ENCODE data around the gene PRKD3. TPM values are rescaled to one million over a fixed set of nuclear protein-coding genes. Genes with fewer than 3 reads are reported as not detected.

Gene PRKD3
- total and polyA plus RNA-seq, 5 donors, result 5.6 to 24.6 (median 19.4) TPM

DNA sequence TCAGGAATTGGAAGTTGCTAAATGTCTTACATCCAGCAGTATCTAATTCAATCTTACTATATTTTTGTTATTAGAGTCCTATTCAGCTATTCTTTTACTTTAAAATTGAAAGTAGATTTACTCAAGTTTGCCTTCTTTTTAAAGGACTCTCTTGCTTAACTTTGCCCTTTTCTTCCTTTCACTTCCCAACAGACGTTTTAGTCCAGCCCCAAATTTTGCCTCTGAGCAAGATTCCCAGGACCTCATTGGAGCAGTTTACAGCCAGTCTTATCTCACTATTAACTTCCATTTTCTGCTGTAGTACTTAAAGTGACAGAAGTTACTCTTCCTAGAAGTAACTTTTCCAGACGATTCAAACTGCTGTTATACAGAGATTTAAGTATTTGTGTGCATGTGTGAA, 1.7 kb upstream of the PRKD3 start:
- H3K27ac ChIP-seq (ENCODE audit: low read length), result no peak overlapping the region
- DNase-seq (peak in 1 of 3 donors; percentile 38), ATAC-seq (peak; percentile 69)
- intact Hi-C loops (cut with DNase I), result no loop called here
- H3K9me3 ChIP-seq (ENCODE audit: control insufficient read depth, low read length), result no peaks in the 10 kb centered on the region
- no peaks in the 10 kb centered on the region for H3K4me1 ChIP-seq (ENCODE audit: control insufficient read depth, insufficient read depth, low read length)
- peak overlapping the region; percentile 8 for H3K4me3 ChIP-seq (ENCODE audit: low read length)
- WGBS, result 3% methylated on average over 2 of the region's 2 CpGs
- no peaks in the 10 kb centered on the region for H3K27me3 ChIP-seq (ENCODE audit: control insufficient read depth, insufficient read depth)

DNA sequence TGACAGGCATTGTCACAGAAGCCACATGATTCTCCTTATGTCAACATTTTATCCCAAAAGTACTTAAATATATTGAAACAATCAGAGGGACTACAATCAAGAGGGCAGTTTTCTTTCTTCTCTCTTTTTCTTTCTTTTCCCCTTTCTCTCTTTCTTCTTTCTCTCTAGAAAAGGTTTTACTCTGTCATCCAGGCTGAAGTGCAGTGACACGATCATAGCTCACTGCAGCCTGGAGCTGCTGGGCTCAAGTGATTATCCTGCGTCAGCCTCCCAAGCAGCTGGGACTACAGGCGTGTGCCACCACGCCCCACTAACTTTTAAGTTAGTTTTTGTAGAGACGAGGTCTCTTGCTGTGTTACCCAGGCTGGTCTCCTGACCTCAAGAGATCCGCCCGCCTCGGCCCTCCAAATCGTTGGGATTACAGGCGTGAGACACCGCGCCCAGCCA, 1.0 kb upstream of the PRKD3 start:
- Histone ChIP-seq H3K4me1 (ENCODE audit: control insufficient read depth, insufficient read depth, low read length) (no peaks in the 10 kb centered on the region), H3K9me3 (ENCODE audit: control insufficient read depth, low read length) (no peaks in the 10 kb centered on the region), H3K4me3 (ENCODE audit: low read length) (peak overlapping the region; percentile 99), H3K27ac (ENCODE audit: low read length) (no peak overlapping the region), H3K27me3 (ENCODE audit: control insufficient read depth, insufficient read depth) (no peaks in the 10 kb centered on the region)
- peak; percentile 23 to 57 (median 53) for DNase-seq
- WGBS, result 89% methylated on average over 12 of the region's 12 CpGs
- intact Hi-C loops (cut with DNase I), result no loop called here
- ATAC-seq, result no peak

DNA sequence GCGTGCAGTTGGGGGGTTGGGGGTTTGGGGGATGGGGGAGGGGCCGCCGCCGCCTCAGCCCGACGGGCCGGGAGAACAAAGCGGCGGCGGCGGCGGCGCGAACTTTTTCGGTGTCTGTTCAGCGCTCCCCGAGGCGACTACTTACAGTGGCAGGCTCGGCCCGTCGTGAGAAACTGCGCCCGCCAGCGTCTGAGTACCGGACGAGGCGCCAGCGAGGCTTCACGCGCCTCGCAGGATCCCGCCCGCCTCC, 172 bp downstream of the PRKD3 start:
- DNase-seq (peak; percentile 86 to 95 (median 95)), ATAC-seq (no peak)
- intact Hi-C loops (cut with DNase I), result no loop called here
- WGBS, result 0% methylated on average over 33 of the region's 33 CpGs
- no peaks in the 10 kb centered on the region for H3K9me3 ChIP-seq (ENCODE audit: control insufficient read depth, low read length)
- H3K4me1 ChIP-seq (ENCODE audit: control insufficient read depth, insufficient read depth, low read length), result no peaks in the 10 kb centered on the region
- H3K4me3 ChIP-seq (ENCODE audit: low read length), result peak overlapping the region; percentile 99
- no peaks in the 10 kb centered on the region for H3K27me3 ChIP-seq (ENCODE audit: control insufficient read depth, insufficient read depth)
- H3K27ac ChIP-seq (ENCODE audit: low read length), result peak overlapping the region; percentile 62

DNA sequence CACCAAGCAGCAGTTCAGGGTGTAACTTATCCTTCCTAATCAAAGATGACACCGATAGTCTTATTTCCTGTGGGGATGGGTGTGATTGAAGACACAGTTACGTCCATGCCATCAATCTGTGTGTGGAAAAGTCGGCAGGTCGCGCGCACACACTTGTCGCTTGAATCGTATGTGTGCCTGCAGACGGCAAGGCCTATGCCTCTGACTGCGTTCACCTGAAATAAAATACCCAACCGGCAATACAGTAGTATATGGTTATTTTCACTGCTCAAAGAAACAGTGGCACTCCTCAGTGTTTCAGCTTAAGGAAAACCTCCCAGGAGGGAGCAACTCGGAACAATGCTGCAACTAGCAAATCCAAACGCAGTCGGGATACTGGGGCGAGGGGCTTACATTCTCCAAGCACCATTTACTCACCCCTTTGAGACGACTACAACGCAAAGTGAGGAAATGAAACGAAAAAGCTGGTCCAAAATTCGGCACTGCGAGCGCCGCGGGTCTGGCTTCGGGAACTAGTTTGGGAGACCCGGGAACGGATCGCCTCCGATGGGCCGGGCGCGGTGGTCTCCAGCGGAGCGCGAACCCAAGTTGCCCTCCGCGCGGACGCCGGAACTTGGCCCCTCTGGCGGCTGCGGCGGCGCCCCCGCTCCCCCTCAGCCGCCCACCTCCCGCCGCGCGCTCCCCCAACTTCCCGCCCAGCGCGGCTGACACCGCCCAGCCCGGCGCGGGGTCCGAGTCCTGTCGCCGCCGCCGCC, 675 bp downstream of the PRKD3 start:
- Histone ChIP-seq H3K27me3 (ENCODE audit: control insufficient read depth, insufficient read depth) (no peaks in the 10 kb centered on the region), H3K27ac (ENCODE audit: low read length) (peak overlapping the region; percentile 62), H3K9me3 (ENCODE audit: control insufficient read depth, low read length) (no peaks in the 10 kb centered on the region), H3K4me3 (ENCODE audit: low read length) (peak overlapping the region; percentile 99), H3K4me1 (ENCODE audit: control insufficient read depth, insufficient read depth, low read length) (no peaks in the 10 kb centered on the region)
- DNase-seq (peak; percentile 42 to 71 (median 57)), ATAC-seq (peak; percentile 40 to 56)
- WGBS, result under 1% methylated on average over 61 of the region's 61 CpGs
- intact Hi-C loops (cut with DNase I), result no loop called here

DNA sequence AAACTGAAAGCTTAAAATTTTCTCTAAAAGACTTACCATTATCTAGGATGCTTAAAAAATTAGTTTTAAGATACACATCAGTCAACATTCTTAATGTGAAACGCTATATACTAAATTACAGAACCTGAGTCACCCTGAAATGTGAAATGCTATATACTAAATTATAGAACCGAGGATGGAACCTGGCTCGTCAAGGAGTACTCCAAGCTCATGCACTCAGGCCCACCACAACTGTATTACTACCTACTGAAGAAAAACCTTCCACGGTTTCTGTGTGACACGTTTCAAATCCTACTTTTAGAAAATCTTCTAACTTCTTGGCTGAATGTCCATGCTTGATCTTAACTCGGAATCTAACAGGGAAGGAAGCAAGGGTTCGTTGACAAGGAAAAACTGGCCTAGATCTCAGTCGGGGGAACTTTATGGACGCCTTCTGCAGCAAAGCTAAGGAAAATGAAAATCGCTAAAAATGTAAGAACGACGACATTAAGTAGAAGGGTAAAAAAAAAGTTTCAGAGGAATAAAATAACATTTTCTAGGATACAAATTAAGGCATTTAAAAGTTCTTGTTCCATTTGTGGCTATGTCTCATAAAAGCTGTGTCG, 1.4 kb downstream of the PRKD3 start:
- intact Hi-C loops (cut with DNase I), result no loop called here
- WGBS, result 18% methylated on average over 13 of the region's 13 CpGs
- H3K4me3 ChIP-seq (ENCODE audit: low read length), result peak overlapping the region; percentile 99
- no peaks in the 10 kb centered on the region for H3K4me1 ChIP-seq (ENCODE audit: control insufficient read depth, insufficient read depth, low read length)
- H3K27ac ChIP-seq (ENCODE audit: low read length), result peak overlapping the region; percentile 62
- DNase-seq (no peak), ATAC-seq (no peak)
- no peaks in the 10 kb centered on the region for H3K27me3 ChIP-seq (ENCODE audit: control insufficient read depth, insufficient read depth)
- H3K9me3 ChIP-seq (ENCODE audit: control insufficient read depth, low read length), result no peaks in the 10 kb centered on the region

DNA sequence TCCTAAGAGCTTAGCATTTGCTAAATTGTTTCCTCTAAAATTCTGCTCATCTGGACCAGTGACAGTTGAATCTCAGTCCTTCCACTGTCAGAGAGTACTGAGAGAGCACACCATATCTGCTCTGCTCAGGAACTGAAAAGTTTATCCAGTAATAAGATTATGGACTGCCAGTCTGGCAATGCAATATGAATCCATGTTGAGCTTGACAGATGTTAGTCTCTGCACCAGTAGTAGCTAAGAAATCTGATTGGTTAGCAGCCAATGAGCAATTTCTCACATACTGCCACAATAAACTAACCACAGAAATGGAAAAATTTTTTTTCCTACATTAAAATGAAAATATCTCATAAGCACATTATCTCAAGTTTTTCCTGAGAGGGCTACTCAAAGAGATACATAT, 2.3 kb downstream of the PRKD3 start:
- ATAC-seq (no peak), DNase-seq (no peak)
- Histone ChIP-seq H3K4me3 (ENCODE audit: low read length) (peak overlapping the region; percentile 22), H3K9me3 (ENCODE audit: control insufficient read depth, low read length) (no peaks in the 10 kb centered on the region), H3K27ac (ENCODE audit: low read length) (no peak overlapping the region), H3K4me1 (ENCODE audit: control insufficient read depth, insufficient read depth, low read length) (no peaks in the 10 kb centered on the region), H3K27me3 (ENCODE audit: control insufficient read depth, insufficient read depth) (no peaks in the 10 kb centered on the region)
- intact Hi-C loops (cut with DNase I), result no loop called here

DNA sequence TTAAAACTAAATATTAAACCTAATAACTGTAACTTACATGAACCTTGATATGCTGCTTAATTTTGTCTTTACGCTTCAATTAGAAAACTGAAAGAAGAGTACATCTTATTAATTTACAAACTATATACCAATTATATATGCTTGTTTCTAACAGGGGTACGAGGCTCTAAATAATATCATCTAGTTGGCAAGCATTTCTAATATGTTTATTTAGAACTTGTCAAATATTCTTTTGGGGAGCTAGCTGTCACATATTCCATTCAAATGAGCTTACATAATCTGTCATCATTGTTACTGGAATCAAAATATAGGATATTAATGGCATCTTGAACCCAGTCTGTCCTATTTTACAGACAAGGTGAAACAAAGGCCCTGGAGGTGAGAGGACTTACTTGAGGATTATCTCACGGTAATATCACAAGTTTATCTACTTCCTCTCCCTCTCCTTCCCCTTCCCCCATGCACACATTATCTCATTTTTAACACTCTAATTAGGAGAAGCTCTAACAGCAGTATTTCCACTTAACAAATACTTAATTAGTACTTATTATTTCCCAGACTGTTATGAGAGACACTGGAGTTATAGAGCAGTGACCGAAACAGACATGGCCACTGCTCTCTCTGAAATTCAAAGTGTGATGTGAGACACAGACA, 3.5 kb downstream of the PRKD3 start:
- H3K9me3 ChIP-seq (ENCODE audit: control insufficient read depth, low read length), result no peaks in the 10 kb centered on the region
- no peak for DNase-seq
- no peak overlapping the region for H3K4me3 ChIP-seq (ENCODE audit: low read length)
- no peak overlapping the region for H3K27ac ChIP-seq (ENCODE audit: low read length)
- 65% methylated on average over 4 of the region's 4 CpGs for WGBS
- intact Hi-C loops (cut with DNase I), result no loop called here
- ATAC-seq, result no peak
- no peaks in the 10 kb centered on the region for H3K27me3 ChIP-seq (ENCODE audit: control insufficient read depth, insufficient read depth)
- H3K4me1 ChIP-seq (ENCODE audit: control insufficient read depth, insufficient read depth, low read length), result peaks cover 1% of the 10 kb centered on the region

DNA sequence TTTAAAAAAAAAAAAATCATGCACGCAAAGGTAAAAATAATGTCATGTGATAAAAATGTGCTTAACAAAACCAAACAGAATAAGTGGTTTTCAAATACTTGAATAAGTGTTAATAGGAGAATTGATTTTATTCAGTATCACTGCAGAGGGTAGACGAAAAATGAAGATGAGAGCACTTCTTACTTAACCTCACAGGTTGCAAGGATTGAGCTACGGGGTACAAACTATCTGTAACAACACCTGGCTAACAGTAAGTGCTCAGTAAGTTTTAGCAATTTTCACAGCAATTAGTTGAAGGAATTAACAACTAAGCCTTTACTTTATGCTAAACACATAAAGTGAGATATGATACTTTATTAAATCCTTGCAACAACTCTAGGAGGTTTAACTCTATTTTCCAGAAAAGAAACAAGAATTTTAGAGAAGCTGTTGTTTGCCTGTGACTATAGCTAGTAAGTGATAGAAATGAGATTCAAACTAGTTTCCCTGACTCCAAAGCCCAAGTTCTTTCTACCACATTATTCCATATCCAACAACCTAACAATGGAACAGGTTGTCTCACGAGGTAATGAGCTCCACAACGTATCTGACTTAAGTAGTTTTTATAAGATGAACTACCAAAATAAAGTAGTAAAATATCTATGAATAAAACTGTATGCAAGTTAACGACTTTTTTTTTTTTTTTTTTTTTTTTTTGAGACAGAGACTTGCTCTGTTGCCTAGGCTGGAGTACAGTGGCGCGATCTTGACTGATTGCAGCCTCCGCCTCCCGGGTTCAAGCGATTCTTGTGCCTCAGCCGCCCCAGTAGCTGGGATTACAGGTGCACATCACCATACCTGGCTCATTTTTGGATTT, 4.7 kb downstream of the PRKD3 start:
- Histone ChIP-seq H3K4me1 (ENCODE audit: control insufficient read depth, insufficient read depth, low read length) (peaks cover 5% of the 10 kb centered on the region), H3K27me3 (ENCODE audit: control insufficient read depth, insufficient read depth) (no peaks in the 10 kb centered on the region), H3K9me3 (ENCODE audit: control insufficient read depth, low read length) (no peaks in the 10 kb centered on the region), H3K4me3 (ENCODE audit: low read length) (no peak overlapping the region), H3K27ac (ENCODE audit: low read length) (no peak overlapping the region)
- 94% methylated on average over 12 of the region's 12 CpGs for WGBS
- peak in 1 of 3 donors; percentile 22 for DNase-seq
- ATAC-seq, result no peak
- intact Hi-C loops (cut with DNase I), result no loop called here

DNA sequence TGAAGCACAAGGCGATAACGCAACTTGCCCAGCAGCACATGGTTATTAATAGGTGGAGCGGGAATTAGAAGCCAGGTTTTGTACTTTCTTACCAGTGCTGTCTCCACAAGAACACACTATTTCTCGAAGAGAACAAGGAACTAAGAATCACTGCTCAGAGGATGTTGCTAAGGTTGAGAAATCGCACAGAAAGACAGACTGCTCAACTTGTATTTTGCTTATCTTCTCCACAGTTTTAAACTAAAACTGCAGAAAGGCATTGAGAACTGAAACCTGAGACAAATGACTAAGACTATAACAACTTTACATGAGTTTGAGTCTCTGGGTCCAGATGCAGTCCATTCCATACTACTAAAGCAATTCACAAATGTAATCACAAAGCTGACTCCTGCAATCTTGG, 6.2 kb downstream of the PRKD3 start:
- Histone ChIP-seq H3K27ac (ENCODE audit: low read length) (no peak overlapping the region), H3K4me3 (ENCODE audit: low read length) (no peak overlapping the region), H3K9me3 (ENCODE audit: control insufficient read depth, low read length) (no peaks in the 10 kb centered on the region), H3K4me1 (ENCODE audit: control insufficient read depth, insufficient read depth, low read length) (peaks cover 5% of the 10 kb centered on the region), H3K27me3 (ENCODE audit: control insufficient read depth, insufficient read depth) (no peaks in the 10 kb centered on the region)
- WGBS, result 66% methylated on average over 5 of the region's 5 CpGs
- ATAC-seq (peak in 1 of 2 donors; percentile 38), DNase-seq (no peak)
- intact Hi-C loops (cut with DNase I), result no loop called here

DNA sequence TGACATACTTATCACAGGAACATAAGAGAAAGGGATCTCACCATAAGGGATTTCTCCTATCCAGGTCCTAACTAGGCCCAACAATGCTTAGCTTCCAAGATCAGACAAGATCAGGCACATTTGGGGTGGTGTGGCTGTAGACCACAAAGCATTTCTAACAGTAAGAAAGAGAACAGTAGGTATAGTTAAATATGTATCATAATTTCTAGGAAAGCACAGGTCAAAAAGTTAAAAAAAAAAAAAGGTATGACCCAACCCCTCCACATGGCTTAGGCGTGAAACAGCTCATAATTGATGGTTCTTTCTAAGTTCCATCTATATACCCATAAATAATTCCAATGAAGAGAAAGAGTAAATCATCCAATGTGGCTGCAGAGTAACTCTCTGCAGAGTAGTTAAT, 6.9 kb downstream of the PRKD3 start:
- no peak for DNase-seq
- intact Hi-C loops (cut with DNase I), result no loop called here
- no peak for ATAC-seq
- peaks cover 7% of the 10 kb centered on the region for H3K4me1 ChIP-seq (ENCODE audit: control insufficient read depth, insufficient read depth, low read length)
- no peak overlapping the region for H3K4me3 ChIP-seq (ENCODE audit: low read length)
- H3K9me3 ChIP-seq (ENCODE audit: control insufficient read depth, low read length), result no peaks in the 10 kb centered on the region
- 98% methylated on average over 1 of the region's 1 CpG for WGBS
- no peaks in the 10 kb centered on the region for H3K27me3 ChIP-seq (ENCODE audit: control insufficient read depth, insufficient read depth)
- H3K27ac ChIP-seq (ENCODE audit: low read length), result no peak overlapping the region

DNA sequence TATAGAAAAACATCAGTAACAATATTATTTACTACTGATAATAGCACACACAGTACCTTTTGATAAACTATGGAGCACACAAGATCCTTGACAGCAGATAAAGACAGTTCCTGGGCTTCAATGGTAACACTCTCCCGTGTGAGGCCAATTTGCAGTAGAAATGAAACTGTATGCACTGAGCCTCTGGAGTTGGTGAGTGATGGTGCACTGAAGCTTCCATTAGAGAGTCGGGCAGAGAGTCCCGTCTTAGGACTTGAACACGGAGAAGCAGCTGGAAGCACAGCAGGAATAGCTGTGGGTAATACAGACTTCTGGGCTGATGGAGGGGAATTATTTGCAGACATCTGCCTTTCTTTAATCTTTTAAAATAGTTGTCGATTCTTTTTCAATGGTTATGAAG, 8.5 kb downstream of the PRKD3 start:
- ATAC-seq (no peak), DNase-seq (no peak)
- H3K27me3 ChIP-seq (ENCODE audit: control insufficient read depth, insufficient read depth), result no peaks in the 10 kb centered on the region
- H3K27ac ChIP-seq (ENCODE audit: low read length), result no peak overlapping the region
- no peaks in the 10 kb centered on the region for H3K9me3 ChIP-seq (ENCODE audit: control insufficient read depth, low read length)
- H3K4me3 ChIP-seq (ENCODE audit: low read length), result no peak overlapping the region
- WGBS, result 93% methylated on average over 5 of the region's 5 CpGs
- peaks cover 7% of the 10 kb centered on the region for H3K4me1 ChIP-seq (ENCODE audit: control insufficient read depth, insufficient read depth, low read length)
- intact Hi-C loops (cut with DNase I), result no loop called here
